ENCODE measurements around the gene COPG2. TPM values are rescaled to one million over a fixed set of nuclear protein-coding genes. Genes with fewer than 3 reads are reported as not detected.

Gene COPG2
- total RNA-seq, 1 donor from 2014 or later, result 31.2 TPM

- H3K4me3 Mint-ChIP-seq (ENCODE audit: unreplicated experiment), result no peak overlapping the region
- no peaks in the 10 kb centered on the region for H3K36me3 Mint-ChIP-seq (ENCODE audit: unreplicated experiment)
- TF ChIP-seq CTCF (IDR thresholded peaks at IDR 0.05), result no peak
- DNase-seq (ENCODE audit: extremely low spot score, unreplicated experiment), result no peak
- H3K27me3 Mint-ChIP-seq (ENCODE audit: unreplicated experiment), result no peaks in the 10 kb centered on the region
- H3K4me1 Mint-ChIP-seq (ENCODE audit: unreplicated experiment), result no peaks in the 10 kb centered on the region
- no peak overlapping the region for H3K27ac Mint-ChIP-seq (ENCODE audit: unreplicated experiment)
- H3K9me3 Mint-ChIP-seq (ENCODE audit: unreplicated experiment), result no peaks in the 10 kb centered on the region
Observed at GRCh38 chr7:130475776-130476175, 192.8 kb downstream of the COPG2 start.

GRCh38 chr7:130473876-130474275 is 194.7 kb downstream of the COPG2 start:
- no peak for DNase-seq (ENCODE audit: extremely low spot score, unreplicated experiment)
- H3K27ac Mint-ChIP-seq (ENCODE audit: unreplicated experiment), result no peak overlapping the region
- H3K4me1 Mint-ChIP-seq (ENCODE audit: unreplicated experiment), result no peaks in the 10 kb centered on the region
- H3K9me3 Mint-ChIP-seq (ENCODE audit: unreplicated experiment), result no peaks in the 10 kb centered on the region
- no peaks in the 10 kb centered on the region for H3K36me3 Mint-ChIP-seq (ENCODE audit: unreplicated experiment)
- H3K27me3 Mint-ChIP-seq (ENCODE audit: unreplicated experiment), result no peaks in the 10 kb centered on the region
- H3K4me3 Mint-ChIP-seq (ENCODE audit: unreplicated experiment), result no peak overlapping the region
- no peak for TF ChIP-seq CTCF (IDR thresholded peaks at IDR 0.05)

GRCh38 chr7:130473289-130473688 is 195.3 kb downstream of the COPG2 start:
- TF ChIP-seq CTCF (IDR thresholded peaks at IDR 0.05), result no peak
- Mint-ChIP-seq H3K27me3 (ENCODE audit: unreplicated experiment) (no peaks in the 10 kb centered on the region), H3K4me3 (ENCODE audit: unreplicated experiment) (no peak overlapping the region), H3K27ac (ENCODE audit: unreplicated experiment) (no peak overlapping the region), H3K4me1 (ENCODE audit: unreplicated experiment) (no peaks in the 10 kb centered on the region), H3K36me3 (ENCODE audit: unreplicated experiment) (no peaks in the 10 kb centered on the region), H3K9me3 (ENCODE audit: unreplicated experiment) (no peaks in the 10 kb centered on the region)
- DNase-seq (ENCODE audit: extremely low spot score, unreplicated experiment), result no peak

GRCh38 chr7:130471974-130472373 is 196.6 kb downstream of the COPG2 start:
- Mint-ChIP-seq H3K36me3 (ENCODE audit: unreplicated experiment) (no peaks in the 10 kb centered on the region), H3K4me1 (ENCODE audit: unreplicated experiment) (no peaks in the 10 kb centered on the region), H3K9me3 (ENCODE audit: unreplicated experiment) (no peaks in the 10 kb centered on the region), H3K27me3 (ENCODE audit: unreplicated experiment) (no peaks in the 10 kb centered on the region), H3K4me3 (ENCODE audit: unreplicated experiment) (no peak overlapping the region), H3K27ac (ENCODE audit: unreplicated experiment) (no peak overlapping the region)
- TF ChIP-seq CTCF (IDR thresholded peaks at IDR 0.05), result no peak
- DNase-seq (ENCODE audit: extremely low spot score, unreplicated experiment), result no peak

GRCh38 chr7:130468612-130469011 is 199.9 kb downstream of the COPG2 start:
- no peak overlapping the region for H3K27ac Mint-ChIP-seq (ENCODE audit: unreplicated experiment)
- no peak overlapping the region for H3K4me3 Mint-ChIP-seq (ENCODE audit: unreplicated experiment)
- H3K4me1 Mint-ChIP-seq (ENCODE audit: unreplicated experiment), result no peaks in the 10 kb centered on the region

More at GRCh38 chr7:130468612-130469011, 199.9 kb downstream of the COPG2 start:
- Mint-ChIP-seq H3K9me3 (ENCODE audit: unreplicated experiment) (peaks cover 5% of the 10 kb centered on the region), H3K27me3 (ENCODE audit: unreplicated experiment) (no peaks in the 10 kb centered on the region), H3K36me3 (ENCODE audit: unreplicated experiment) (no peaks in the 10 kb centered on the region)
- no peak for TF ChIP-seq CTCF (IDR thresholded peaks at IDR 0.05)
- no peak for DNase-seq (ENCODE audit: extremely low spot score, unreplicated experiment)
